Keratinocyte (primary cell): ENCODE results near the gene TP63. TPM values are rescaled to one million over a fixed set of nuclear protein-coding genes. Genes with fewer than 3 reads are reported as not detected.
"Not testable (repeated sequence)": the region's sequence is repeated elsewhere in the genome, so short reads cannot be mapped to it uniquely, and the experiment has no call there.

ENCODE experiments used
- DNase-seq: peaks from one replicate; pipeline ENCODE4 v3.0.0-alpha.2; 2011; ENCODE audit warnings: low read depth, missing footprints, low spot score
- FAIRE-seq: peaks from 2 replicates; lab custom pipeline; 2011; peaks lifted over from hg19 to GRCh38; lab: Jason Lieb, UNC
- H2AFZ ChIP-seq: 2 replicates; pipeline ENCODE4 v1.6.0; 2012; ENCODE audit warnings: low read length, control low read depth, inconsistent platforms; ENCODE audit not compliant: control insufficient read depth
- H3K27ac ChIP-seq: 2 replicates; pipeline ENCODE4 v1.5.1; 2011; ENCODE audit warnings: low read length; ENCODE audit not compliant: control insufficient read depth, insufficient read depth
- H3K27me3 ChIP-seq: 3 replicates; pipeline ENCODE4 v1.6.0; 2011; ENCODE audit warnings: low read length; ENCODE audit not compliant: control insufficient read depth, insufficient read depth; ENCODE audit errors: extremely low read depth
- H3K36me3 ChIP-seq, 2 experiments: 2 replicates in 1 of 2; 3 replicates in 1 of 2; pipeline ENCODE4 v1.5.1; 2011; ENCODE audit warnings: low read length in 2 of 2, mild to moderate bottlenecking in 1 of 2; ENCODE audit not compliant: control insufficient read depth in 2 of 2, insufficient read depth in 2 of 2; ENCODE audit errors: extremely low read depth in 1 of 2
- H3K4me1 ChIP-seq: 3 replicates; pipeline ENCODE4 v1.5.1; 2011; ENCODE audit warnings: low read length; ENCODE audit not compliant: control insufficient read depth, insufficient read depth; ENCODE audit errors: extremely low read depth
- H3K4me2 ChIP-seq: 3 replicates; pipeline ENCODE4 v1.6.0; 2011; ENCODE audit warnings: low read depth, low read length; ENCODE audit not compliant: control insufficient read depth, insufficient read depth; ENCODE audit errors: extremely low read depth
- H3K4me3 ChIP-seq, 3 experiments: fragments of 200-600 bp in 1 of 3; sonication (generic) in 1 of 3; 2 replicates in 2 of 3; 3 replicates in 1 of 3; pipeline ENCODE4 v1.5.1; 2011 to 2016; ENCODE audit warnings: low read length in 3 of 3, mild to moderate bottlenecking in 3 of 3, control low read depth in 2 of 3, inconsistent platforms in 1 of 3, low read depth in 1 of 3, mixed read lengths in 1 of 3, mixed run types in 1 of 3, moderate library complexity in 1 of 3; ENCODE audit not compliant: control insufficient read depth in 2 of 3, insufficient read depth in 2 of 3; ENCODE audit errors: extremely low read depth in 1 of 3
- H3K79me2 ChIP-seq: 2 replicates; pipeline ENCODE4 v1.6.0; 2012; ENCODE audit warnings: low read length; ENCODE audit not compliant: control insufficient read depth, insufficient read depth
- H3K9ac ChIP-seq: 3 replicates; pipeline ENCODE4 v1.6.0; 2011; ENCODE audit warnings: low read length; ENCODE audit not compliant: control insufficient read depth, insufficient read depth; ENCODE audit errors: extremely low read depth
- H3K9me1 ChIP-seq: 3 replicates; pipeline ENCODE4 v1.6.0; 2011; ENCODE audit warnings: low read length; ENCODE audit not compliant: control insufficient read depth, insufficient read depth; ENCODE audit errors: extremely low read depth
- H3K9me3 ChIP-seq: 2 replicates; pipeline ENCODE4 v1.5.1; 2012; ENCODE audit warnings: low read depth, low read length; ENCODE audit not compliant: control insufficient read depth
- H4K20me1 ChIP-seq: 3 replicates; pipeline ENCODE4 v1.6.0; 2011; ENCODE audit warnings: low read length; ENCODE audit not compliant: control insufficient read depth, insufficient read depth; ENCODE audit errors: extremely low read depth
- EZH2 ChIP-seq: IDR thresholded peaks from one replicate; pipeline ENCODE4 v1.6.1; 2012; ENCODE audit warnings: inconsistent platforms, mild to moderate bottlenecking, low read length, moderate library complexity
- dilution Hi-C: fragments of 300-500 bp; cut with MboI; formaldehyde crosslinking; loops from one replicate; pipeline ENCODE4 v1.7.0; 2020; ENCODE audit warnings: low sequenced_read_pairs; ENCODE audit not compliant: extremely low pct_ligation_motif_present
- polyA plus RNA-seq, 5 experiments: library from polyadenylated mRNA; depleted of rRNA in 3 of 5; stranded (reverse) in 3 of 5; stranded (forward) in 1 of 5; unstranded in 1 of 5; fragments of >200 nt; gene quantifications; 1 replicate in 1 of 5; 2 replicates in 3 of 5; 3 replicates in 1 of 5; pipeline versions ENCODE4 v1.2.1 to v1.2.3, GENCODE V29; 2011 to 2012; ENCODE audit warnings: missing spikeins in 2 of 5, low read depth in 1 of 5, low replicate concordance in 1 of 5
- TF ChIP-seq, protein P1 (sequence below), 3 experiments: IDR thresholded peaks in 1 of 3; conservative IDR thresholded peaks in 1 of 3; optimal IDR thresholded peaks in 1 of 3; 2 replicates in 2 of 3; 3 replicates in 1 of 3; pipeline versions ENCODE3 to v1.5.1; 2011; ENCODE audit warnings: low read length in 3 of 3, mild to moderate bottlenecking in 3 of 3, moderate library complexity in 2 of 3, control low read depth in 1 of 3, inconsistent platforms in 1 of 3; ENCODE audit not compliant: insufficient read depth in 2 of 3; ENCODE audit errors: extremely low read depth in 1 of 3

TP63 gene
- polyA plus RNA-seq, 1 donor (not counting 4 experiments of a cell fraction or from before 2014, with no cell fraction given), result 214 TPM

DNA sequence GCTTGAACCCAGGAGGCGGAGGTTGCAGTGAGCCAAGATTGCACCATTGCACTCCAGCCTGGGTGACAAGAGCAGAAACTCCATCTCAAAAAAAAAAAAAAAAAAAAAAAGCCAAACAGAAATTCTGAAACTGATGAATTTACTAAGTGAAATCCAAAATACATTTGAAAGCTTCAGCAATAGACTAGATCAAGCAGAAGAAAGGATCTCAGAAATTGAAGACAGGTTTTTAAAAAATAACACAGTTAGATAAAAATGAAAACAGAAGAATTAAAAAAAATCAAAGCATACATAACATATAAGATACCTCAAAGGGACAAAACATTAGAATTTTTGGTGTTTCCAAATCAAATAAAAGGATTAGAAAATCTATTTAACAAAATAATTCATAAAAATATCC is 114.4 kb downstream of the TP63 start:
- no peaks in the 10 kb centered on the region for H3K27me3 ChIP-seq
- dilution Hi-C loops, result no loop called here
- H3K4me1 ChIP-seq, result no peaks in the 10 kb centered on the region
- no peak overlapping the region for H2AFZ ChIP-seq
- DNase-seq (no peak), FAIRE-seq (no peak)
- H3K27ac ChIP-seq, result no peak overlapping the region
- H3K9me1 ChIP-seq, result no peaks in the 10 kb centered on the region
- H3K9ac ChIP-seq, result no peak overlapping the region
- TF ChIP-seq EZH2, result no peak
- TF ChIP-seq, protein P1, sequence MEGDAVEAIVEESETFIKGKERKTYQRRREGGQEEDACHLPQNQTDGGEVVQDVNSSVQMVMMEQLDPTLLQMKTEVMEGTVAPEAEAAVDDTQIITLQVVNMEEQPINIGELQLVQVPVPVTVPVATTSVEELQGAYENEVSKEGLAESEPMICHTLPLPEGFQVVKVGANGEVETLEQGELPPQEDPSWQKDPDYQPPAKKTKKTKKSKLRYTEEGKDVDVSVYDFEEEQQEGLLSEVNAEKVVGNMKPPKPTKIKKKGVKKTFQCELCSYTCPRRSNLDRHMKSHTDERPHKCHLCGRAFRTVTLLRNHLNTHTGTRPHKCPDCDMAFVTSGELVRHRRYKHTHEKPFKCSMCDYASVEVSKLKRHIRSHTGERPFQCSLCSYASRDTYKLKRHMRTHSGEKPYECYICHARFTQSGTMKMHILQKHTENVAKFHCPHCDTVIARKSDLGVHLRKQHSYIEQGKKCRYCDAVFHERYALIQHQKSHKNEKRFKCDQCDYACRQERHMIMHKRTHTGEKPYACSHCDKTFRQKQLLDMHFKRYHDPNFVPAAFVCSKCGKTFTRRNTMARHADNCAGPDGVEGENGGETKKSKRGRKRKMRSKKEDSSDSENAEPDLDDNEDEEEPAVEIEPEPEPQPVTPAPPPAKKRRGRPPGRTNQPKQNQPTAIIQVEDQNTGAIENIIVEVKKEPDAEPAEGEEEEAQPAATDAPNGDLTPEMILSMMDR (optimal IDR thresholded peaks at IDR 0.05 in 1 of 3, IDR thresholded peaks at IDR 0.05 in 1 of 3, conservative IDR thresholded peaks at IDR 0.05 in 1 of 3; ENCODE audit: extremely low read depth in 1 of 3, insufficient read depth in 2 of 3, low read length in 3 of 3), result no peak
- H3K4me3 ChIP-seq, result no peak overlapping the region
- H3K4me2 ChIP-seq, result no peak overlapping the region
- H3K9me3 ChIP-seq, result no peaks in the 10 kb centered on the region
- no peaks in the 10 kb centered on the region for H3K36me3 ChIP-seq
- H4K20me1 ChIP-seq, result no peaks in the 10 kb centered on the region
- no peaks in the 10 kb centered on the region for H3K79me2 ChIP-seq

- no peak overlapping the region for H2AFZ ChIP-seq
- no peak overlapping the region for H3K4me2 ChIP-seq
- no peak overlapping the region for H3K27ac ChIP-seq
- TF ChIP-seq, protein P1 (optimal IDR thresholded peaks at IDR 0.05 in 1 of 3, IDR thresholded peaks at IDR 0.05 in 1 of 3, conservative IDR thresholded peaks at IDR 0.05 in 1 of 3; ENCODE audit: extremely low read depth in 1 of 3, insufficient read depth in 2 of 3, low read length in 3 of 3), result no peak
- TF ChIP-seq EZH2, result no peak
- H3K4me1 ChIP-seq, result no peaks in the 10 kb centered on the region
- H4K20me1 ChIP-seq, result no peaks in the 10 kb centered on the region
- FAIRE-seq (no peak), DNase-seq (no peak)
- no peaks in the 10 kb centered on the region for H3K9me3 ChIP-seq
- H3K27me3 ChIP-seq, result no peaks in the 10 kb centered on the region
- dilution Hi-C loops, result no loop called here
- H3K36me3 ChIP-seq, result no peaks in the 10 kb centered on the region
- H3K79me2 ChIP-seq, result no peaks in the 10 kb centered on the region
- H3K9ac ChIP-seq, result no peak overlapping the region
- no peak overlapping the region for H3K4me3 ChIP-seq
- H3K9me1 ChIP-seq, result no peaks in the 10 kb centered on the region
Observed at GRCh38 chr3:189748046-189748445, 116.9 kb downstream of the TP63 start.

DNA sequence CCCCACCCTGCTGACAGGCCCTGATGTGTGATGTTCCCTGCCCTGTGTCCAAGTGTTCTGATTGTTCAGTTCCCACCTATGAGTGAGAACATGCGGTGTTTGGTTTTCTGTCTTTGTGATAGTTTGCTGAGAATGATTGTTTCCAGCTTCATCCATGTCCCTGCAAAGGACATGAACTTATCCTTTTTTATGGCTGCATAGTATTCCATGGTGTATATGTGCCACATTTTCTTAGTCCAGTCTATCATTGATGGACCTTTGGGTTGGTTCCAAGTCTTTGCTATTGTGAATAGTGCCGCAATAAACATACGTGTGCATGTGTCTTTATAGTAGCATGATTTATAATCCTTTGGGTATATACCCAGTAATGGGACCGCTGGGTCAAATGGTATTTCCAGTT is 119.8 kb downstream of the TP63 start:
- H3K9me3 ChIP-seq, FAIRE-seq, DNase-seq: not testable (repeated sequence)

More for the DNA sequence above, 119.8 kb downstream of the TP63 start:
- H3K9me1 ChIP-seq, dilution Hi-C loops, H4K20me1 ChIP-seq, H3K4me1 ChIP-seq, H3K4me3 ChIP-seq, H3K4me2 ChIP-seq, H3K79me2 ChIP-seq, H3K9ac ChIP-seq, H2AFZ ChIP-seq, H3K36me3 ChIP-seq, H3K27me3 ChIP-seq, H3K27ac ChIP-seq: not testable (repeated sequence)
